NCI-H510A (cell line): ENCODE data around the gene NRF1.
A peak's percentile ranks its signal among the peaks of the same experiment; 100 is the strongest.

Source experiments
- DNase-seq: peaks from one replicate; lab custom pipeline; 2025; lab: John Stamatoyannopoulos, UW

NRF1 gene

DNA sequence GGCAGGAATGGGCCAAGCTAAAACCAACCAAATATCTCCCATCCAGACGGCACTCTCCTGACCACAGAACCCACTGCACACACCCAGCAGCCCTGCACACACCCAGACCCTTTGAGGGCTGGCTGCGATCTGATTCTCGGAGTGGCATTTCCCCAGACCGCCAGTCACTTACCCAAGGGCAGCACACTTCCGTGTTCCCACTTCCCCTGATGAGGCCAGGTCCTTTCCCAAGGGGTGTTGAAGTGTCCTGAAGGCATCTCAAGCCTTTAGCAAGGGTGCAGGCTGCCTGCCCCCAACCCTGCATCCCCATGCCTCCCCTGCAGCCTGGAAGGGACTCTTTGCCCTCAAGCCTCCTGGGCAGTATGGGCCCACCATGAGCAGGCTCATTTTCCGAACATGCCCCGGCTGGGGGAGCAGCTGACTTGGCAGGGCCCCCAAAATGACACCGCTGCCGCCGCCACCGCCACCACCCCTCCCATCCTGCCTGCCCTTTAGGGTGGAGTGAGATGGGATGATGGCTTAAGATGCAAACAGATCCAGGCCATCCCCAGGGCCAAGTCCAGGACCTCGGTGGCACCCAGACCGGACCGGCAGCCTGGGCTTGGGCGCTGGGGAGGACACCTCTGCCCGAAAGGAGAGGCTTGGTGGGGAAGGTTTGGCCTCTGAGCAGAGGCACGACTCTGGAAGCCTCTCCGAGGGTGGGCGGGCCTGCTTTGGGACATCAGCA lies 159.8 kb downstream of the NRF1 start:
- no peak for DNase-seq

- no peak for DNase-seq
Observed at GRCh38 chr7:129771928-129772479, 160.5 kb downstream of the NRF1 start.

- no peak for DNase-seq
Observed at GRCh38 chr7:129772646-129773280, 161.2 kb downstream of the NRF1 start.

GRCh38 chr7:129773328-129773731 lies 161.8 kb downstream of the NRF1 start:
- no peak for DNase-seq

DNA sequence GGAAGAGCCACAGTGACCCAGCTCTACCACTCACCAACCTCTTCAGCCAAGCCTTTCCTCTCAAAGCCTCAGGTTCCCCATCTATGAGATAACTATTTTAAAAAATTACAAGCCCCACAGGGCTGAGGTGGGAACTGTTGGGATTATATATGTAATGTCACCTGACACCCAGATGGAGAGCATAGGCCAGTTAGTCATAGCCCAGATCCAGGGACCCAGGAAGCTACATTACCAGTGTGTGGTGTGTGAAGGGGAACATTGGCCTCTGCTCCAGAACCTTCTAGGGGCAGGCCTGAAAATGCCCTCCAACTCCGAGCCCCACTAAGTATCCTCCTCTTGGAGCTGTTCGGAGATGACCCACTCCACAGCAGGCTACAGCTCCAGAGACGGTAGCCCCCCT lies 162.4 kb downstream of the NRF1 start:
- DNase-seq = no peak

- DNase-seq = no peak
Observed at GRCh38 chr7:129774359-129774758, 162.8 kb downstream of the NRF1 start.

DNA sequence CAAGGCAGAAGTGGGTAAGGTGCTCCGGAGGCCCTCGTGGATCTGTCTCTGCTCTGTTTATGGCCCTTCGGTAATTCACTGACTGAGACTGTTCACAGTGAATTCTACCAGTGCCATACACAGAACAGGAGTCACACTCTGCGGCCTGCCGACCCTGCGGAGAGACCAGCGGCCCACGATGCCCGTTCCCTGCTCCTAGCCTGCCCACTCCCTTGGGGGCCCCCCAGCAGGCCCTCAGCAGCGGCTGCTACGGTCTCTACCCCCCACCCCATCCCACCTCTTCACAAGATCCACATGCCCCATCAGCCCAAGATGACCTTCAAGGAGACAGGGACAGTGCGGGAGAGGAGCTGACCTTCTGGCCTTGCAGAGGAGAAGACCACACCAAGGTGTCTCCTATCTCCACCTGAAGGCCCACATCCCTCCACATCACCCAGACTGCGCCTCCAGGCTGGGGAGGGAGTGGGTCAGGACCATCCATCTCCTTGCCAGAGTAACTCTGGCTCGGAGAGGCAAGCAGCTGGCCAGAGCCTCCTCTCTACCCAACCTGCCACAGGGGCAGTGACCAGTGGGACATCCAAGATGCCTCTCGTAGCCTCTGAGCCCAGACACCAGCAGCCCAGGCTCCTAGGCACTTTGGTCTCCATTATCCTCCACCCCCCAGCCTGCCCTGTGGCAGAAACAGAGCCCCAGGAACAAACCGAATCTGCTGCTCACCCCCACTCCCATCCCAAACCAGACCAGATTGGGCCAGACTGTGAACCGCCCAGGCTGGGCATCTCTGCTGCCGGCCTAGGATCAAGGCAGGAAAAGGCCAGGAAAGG lies 163.6 kb downstream of the NRF1 start:
- no peak for DNase-seq

GRCh38 chr7:129775695-129776361 lies 164.3 kb downstream of the NRF1 start:
- DNase-seq = no peak

GRCh38 chr7:129776362-129776722 lies 164.8 kb downstream of the NRF1 start:
- DNase-seq = no peak

DNA sequence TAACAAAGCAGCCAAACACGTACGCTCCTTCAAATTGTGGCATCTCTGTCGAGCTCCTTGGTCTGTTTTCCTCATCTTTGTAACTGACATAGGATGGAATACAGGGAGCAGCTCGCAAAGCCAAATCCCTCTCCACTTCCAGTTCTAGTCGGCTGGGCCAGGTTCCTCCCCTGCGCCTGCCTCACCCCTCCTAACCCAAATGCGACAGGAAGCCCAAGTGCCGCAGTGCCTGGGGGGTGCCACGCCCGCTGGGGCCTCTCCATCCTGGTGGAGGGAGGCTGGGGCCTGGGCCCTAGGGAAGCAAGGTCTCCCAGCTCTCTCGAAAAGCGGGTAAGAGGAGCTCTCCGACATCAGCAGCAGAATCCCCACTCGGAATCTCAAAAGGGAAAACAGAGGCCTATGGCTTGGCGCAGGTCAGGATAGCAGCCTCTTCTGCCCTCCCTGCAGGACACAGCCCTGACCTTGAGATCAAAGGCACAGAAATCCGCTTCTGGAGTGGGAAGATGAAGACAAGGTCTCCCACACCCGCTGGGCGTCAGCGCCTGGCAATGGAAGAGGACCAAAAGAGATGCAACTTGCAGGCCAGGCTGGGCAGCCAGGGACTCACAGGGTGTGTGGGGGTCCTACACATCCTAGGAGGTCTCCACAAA lies 165.8 kb downstream of the NRF1 start:
- no peak for DNase-seq

DNA sequence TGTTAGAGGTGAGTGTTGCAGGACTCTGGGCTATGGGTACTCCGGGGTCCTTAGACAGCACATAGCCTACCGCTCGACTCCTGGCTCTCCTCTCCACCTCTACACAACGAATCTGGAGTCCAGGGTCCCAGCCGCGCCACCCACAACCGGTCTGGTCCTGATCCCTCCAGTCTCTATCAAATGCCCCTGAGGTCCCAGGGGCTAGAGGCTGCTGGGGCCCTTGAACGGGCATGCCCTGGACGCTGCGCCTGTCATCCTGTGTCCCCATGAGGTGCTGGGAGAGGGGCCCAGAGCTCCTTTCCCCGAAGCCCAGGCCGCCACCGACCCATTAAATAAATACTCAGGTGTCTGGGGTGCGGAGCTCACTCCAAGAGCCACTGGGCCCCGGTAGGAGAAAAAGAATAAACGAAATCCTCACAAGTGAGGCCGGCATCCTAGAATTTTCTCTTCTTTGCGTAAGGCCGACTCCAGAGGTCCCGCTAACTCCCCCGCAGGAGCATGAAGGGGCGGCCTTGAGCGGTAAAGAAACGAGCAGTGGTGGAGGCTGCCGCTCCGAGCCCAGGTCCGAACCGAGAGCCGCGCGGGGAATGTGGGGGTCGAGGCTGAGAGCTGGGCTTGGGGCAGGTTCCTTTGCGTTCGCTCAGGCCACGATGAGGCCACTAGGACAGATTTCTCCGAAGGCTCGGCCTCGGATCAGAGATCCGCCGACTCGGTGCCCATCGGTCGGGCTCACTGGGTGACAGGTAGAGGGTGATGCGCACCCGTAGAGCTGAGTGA lies 166.7 kb downstream of the NRF1 start:
- no peak for DNase-seq

DNA sequence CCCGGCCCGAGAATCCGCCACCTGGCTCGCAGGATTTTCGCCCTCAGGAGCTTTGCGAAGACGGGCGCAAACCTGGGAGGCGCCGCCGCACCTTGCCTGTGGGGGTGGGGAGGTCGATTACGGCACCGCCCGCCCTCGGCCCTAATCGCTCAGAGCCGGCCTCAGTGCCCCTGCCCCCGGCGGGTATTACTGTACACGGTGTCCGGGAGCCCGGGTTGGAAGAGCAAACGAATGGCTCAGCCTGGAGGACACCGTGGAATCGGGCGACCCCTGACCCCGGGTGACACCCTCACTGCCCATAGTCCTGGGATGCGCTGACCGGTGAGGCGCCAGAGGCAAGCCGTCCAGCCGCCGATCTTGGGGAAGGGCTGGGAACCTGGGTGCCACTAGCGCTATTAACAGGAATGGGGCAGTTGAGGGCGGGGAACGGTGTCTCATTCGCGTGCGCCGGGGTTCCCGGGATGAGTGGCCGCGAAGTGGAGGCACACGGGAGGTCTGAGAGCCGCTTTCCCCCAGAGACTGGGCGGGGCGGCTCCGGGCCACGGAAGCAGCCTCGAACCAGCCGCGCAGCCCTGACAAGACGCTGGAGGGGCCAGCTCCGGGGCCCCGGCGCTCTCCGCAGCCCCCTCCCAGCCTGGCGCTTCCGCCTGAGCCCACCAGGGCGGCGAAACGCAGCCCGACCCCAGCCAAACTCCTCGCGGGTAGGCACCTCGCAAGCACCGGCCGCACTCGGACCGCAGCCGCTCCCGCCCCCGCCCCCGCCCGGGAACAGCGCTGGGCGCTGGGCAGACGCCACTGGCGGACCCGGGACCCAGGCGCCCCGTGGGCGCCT lies 167.5 kb downstream of the NRF1 start:
- DNase-seq = no peak

DNA sequence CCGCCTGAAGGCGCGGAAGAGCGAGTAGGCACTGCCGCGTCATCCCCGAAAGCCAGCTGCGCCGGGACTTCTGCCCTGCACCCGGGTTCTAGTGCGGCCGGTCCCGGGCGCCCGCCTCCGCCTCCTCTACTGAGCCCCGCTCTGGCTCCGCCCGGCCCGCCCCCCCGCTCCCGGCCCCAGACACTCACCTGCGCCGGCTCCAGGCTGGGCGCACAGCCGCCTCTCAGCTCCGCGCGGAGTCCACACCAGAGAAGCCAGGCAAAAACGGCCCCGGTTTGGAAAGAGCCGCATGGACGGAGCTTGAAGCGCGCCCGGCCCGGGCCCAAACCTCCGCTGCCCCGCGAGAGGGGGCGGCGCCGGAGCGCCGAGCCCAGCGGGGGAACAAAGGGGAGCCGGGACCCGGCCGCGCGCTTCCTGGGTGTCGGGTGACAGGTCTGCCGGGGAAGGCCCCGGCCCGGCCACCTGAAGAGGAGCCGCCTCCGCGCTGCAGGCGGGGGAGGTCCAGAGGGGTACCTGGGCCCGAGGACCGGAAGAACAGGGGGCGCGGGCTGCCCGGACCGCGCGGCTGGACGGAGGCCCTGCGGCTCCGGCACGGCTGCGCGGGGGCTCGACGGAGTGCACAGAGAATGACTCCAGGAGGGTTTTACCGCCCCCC lies 168.2 kb downstream of the NRF1 start:
- DNase-seq = peak; percentile 86

- peak; percentile 86 for DNase-seq
Observed at GRCh38 chr7:129780257-129780973, 168.9 kb downstream of the NRF1 start.

GRCh38 chr7:129780974-129781927 lies 169.7 kb downstream of the NRF1 start:
- DNase-seq = no peak

DNA sequence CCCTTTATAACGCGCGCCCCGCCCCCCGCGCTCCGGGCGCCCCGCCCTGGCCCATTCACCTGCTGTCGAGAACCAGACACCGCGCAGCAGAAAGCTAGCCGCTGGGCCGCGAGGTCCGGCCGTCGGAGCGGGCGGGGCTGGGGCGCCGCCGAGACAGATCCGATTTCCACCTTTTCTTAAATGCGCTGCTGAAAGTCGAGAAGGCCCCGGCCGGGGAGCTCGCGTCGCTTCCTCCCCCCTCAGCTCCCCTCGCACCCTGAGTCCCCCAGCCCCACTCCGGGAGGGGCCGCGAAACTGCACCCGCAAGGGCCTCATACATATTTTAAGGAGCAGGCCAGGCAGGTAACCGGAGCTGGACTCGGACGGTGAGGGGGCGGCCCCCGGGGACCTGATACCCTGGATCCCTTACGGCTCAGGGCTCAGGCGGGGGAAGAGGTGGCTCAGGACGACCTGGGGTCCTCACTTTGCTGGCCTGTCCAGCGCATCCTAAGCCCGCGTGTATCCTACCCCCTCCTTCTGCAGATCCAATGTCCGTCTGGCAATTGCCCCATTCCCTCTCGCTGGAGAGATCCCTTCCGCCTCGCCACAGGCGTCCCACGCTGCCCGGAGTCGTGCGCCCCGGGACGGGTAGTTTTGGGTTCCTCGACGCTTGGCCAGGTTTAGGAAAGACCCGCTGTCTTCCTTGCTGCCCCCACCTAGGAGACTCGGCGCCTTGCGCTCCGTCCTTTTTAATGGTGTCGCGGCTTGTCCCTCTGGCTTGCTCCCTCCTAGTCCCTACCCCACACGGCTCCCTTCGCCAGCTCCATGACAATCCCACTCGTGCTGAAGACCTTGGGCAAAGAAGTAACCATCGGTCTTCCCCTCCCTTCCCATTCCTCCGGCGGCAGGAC lies 170.7 kb downstream of the NRF1 start:
- peak; percentile 41 for DNase-seq
